Activated gamma-delta T cell treated with Interleukin-2 at 50 U/mL for 16 hours (primary cell): ENCODE results near the gene KCNMB2.

ENCODE experiments used
- DNase-seq: peaks from one replicate; pipeline ENCODE4 v3.0.0-alpha.2; 2020

Gene KCNMB2

DNA sequence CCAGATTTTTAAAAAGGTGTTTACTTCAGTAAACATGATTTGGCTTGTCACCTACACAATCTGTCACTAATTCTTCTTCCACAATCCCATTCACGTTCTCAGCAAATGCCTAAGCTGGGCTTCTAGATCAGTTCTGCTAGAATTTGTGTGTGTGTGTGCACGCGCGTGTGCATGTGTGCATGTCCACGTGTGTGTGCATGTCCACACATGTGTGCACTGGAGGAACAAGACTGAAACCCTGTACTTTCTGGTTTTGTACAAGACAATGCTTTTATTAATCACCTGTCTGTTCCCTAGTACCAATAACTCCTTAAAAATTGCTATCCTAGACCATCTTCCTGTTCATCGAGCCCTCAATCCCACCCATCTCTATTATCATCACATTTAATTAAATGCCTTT, 229.2 kb downstream of the KCNMB2 start:
- no peak for DNase-seq

- DNase-seq, result no peak
Observed at GRCh38 chr3:178767581-178767980, 231.3 kb downstream of the KCNMB2 start.

- no peak for DNase-seq
Observed at GRCh38 chr3:178768072-178768864, 232.0 kb downstream of the KCNMB2 start.

DNA sequence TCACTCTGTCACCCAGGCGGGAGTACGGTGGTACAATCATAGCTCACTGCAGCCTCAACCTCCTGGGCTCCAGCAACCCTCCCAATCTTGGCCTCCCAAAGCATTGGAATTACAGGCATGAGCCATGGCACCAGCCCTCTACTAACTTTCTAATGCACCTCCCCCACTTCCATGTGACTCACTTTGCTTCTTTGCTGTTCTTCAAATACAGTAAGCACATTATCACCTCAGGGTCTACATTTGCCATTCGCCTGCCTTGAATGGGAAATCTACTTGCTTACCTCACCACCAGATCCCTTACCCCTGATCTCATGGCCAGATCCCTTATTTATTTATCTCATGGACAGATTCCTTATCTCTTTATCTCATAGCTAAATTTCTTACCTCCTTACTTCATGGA, 235.3 kb downstream of the KCNMB2 start:
- DNase-seq, result no peak

GRCh38 chr3:178772746-178773145, 236.5 kb downstream of the KCNMB2 start:
- no peak for DNase-seq

- DNase-seq, result no peak
Observed at GRCh38 chr3:178773358-178773757, 237.1 kb downstream of the KCNMB2 start.

GRCh38 chr3:178777718-178778411, 241.6 kb downstream of the KCNMB2 start:
- no peak for DNase-seq

DNA sequence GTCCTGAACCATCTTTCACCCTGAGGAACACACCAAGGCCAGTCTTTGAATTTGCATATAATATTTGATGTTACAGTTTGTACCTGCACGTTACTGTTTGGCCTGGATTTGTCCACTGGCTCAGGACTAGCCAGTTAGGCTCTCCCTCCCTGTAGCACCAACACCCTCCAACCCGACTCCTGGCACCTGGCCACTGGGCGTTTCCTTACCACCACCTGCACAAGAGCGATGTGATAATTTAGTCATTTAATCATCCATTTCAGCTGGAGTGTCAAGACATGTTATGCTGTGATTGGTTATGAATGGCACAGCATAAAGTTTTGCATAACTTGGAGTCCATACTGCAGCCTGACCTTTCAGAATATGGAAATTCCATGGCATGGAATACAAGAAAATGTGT, 242.4 kb downstream of the KCNMB2 start:
- DNase-seq, result no peak

GRCh38 chr3:178785961-178786360, 249.7 kb downstream of the KCNMB2 start:
- no peak for DNase-seq

DNA sequence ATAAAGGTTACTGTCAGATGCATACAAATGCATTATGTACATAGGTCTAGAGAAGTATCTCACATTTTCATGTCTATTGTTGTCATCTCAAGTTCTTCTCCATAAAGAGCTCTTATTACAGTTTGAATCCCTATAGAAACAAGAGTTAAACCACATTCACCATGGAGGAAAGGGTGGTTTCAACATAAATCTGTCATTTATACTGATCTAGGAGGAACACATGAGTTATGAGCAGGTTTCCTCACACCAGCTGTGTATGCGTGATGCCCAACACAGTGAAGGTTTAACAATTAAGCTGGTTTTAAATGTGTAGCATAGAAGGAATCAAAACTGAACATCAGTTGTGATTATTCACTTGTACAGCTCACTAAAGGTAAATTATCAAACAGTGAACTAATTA, 251.7 kb downstream of the KCNMB2 start:
- no peak for DNase-seq

- DNase-seq, result no peak
Observed at GRCh38 chr3:178794711-178795110, 258.5 kb downstream of the KCNMB2 start.

DNA sequence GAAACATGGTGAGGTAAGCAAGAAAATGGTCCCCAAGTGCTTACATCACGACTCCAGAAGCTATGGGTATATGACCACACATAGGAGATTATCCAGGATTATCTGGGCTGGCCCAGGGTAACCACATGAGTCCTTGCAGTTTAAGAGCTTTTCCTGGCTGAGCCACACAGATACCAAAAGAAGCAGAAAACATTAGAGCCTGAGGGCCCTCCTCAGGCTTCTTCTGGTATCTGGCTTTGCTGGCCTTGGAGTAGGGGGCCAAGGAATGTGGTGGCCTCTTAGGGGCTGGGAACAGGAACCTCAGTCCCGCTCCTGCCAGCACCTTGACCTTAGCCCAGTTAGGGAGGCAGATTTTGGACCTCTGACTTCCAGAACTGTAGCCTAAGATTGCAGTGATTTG, 259.1 kb downstream of the KCNMB2 start:
- no peak for DNase-seq

- no peak for DNase-seq
Observed at GRCh38 chr3:178802259-178802658, 266.0 kb downstream of the KCNMB2 start.

GRCh38 chr3:178802993-178803693, 266.9 kb downstream of the KCNMB2 start:
- no peak for DNase-seq

- DNase-seq, result no peak
Observed at GRCh38 chr3:178804606-178805005, 268.4 kb downstream of the KCNMB2 start.

DNA sequence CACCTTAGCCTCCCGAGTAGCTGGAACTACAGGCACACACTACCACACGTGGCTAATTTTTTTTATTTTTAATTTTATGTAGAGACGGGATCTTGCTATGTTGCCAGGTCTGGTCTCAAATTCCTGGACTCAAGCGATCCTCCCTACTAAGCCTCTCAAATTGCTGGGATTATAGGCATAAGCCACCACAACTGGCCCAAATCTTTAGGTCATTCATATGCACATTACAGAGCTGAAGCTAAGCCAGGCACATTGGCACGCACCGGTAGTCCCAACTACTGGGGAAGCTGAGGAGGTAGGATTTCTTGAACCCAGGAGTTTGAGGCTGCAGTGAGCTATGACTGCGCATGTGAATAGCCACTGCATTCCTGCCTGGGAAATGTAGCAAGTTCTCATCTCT, 269.5 kb downstream of the KCNMB2 start:
- DNase-seq, result no peak

- DNase-seq, result no peak
Observed at GRCh38 chr3:178806651-178807050, 270.4 kb downstream of the KCNMB2 start.

GRCh38 chr3:178807694-178808093, 271.5 kb downstream of the KCNMB2 start:
- no peak for DNase-seq

DNA sequence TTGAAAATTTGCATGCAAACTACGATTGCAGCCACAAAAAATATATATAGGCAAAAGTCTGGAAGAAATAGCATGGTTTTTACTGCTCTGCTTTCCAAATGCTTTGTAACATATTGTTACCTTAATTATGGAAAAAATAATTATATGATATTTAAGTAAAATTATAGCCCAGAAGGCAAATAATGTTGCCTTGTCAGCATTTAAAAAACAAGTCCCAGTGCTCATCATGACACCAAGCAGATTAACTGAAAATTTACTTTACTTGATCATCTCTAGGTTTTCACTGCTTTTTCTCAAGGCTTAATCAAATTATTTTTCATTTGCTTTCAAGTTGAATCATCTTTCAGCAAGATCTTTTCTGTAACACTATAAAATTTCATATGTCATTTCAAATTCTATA, 272.5 kb downstream of the KCNMB2 start:
- DNase-seq, result no peak

GRCh38 chr3:178810181-178810580, 273.9 kb downstream of the KCNMB2 start:
- DNase-seq, result no peak

- no peak for DNase-seq
Observed at GRCh38 chr3:178822722-178823121, 286.5 kb downstream of the KCNMB2 start.

- DNase-seq, result no peak
Observed at GRCh38 chr3:178823150-178823549, 286.9 kb downstream of the KCNMB2 start.

DNA sequence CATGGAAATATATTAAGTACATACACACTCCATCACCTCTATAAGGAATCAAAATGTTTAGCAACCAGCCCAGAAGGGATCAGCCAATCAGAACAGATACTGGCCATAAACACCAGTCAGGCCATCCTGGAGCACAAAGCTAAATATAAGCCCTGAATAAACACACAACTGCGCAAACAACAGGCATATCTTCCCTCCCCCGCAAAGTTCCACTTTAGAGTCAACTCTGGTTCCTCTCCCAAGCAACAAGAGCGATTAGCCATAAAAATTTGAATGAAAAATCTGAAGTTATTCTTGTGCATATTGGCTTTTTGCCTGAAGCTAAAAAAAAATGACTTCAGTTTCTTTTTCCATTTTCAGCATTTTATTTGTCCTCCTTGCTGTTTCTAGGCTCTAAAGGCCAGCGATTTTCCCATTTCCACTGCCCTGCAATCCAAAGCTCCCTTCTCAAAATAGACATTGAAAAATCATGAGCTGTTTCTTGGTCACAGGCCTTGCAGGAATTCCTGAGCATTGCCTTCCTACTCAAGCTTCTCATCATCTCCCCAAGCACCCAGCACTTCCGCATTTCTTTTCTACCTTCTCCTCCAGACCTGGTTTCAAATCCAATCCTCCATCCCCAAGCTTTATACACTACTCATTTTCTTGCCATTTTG, 287.5 kb downstream of the KCNMB2 start:
- DNase-seq, result no peak
